Measurements from ENCODE around the gene HECTD4.

The HECTD4 gene

DNA sequence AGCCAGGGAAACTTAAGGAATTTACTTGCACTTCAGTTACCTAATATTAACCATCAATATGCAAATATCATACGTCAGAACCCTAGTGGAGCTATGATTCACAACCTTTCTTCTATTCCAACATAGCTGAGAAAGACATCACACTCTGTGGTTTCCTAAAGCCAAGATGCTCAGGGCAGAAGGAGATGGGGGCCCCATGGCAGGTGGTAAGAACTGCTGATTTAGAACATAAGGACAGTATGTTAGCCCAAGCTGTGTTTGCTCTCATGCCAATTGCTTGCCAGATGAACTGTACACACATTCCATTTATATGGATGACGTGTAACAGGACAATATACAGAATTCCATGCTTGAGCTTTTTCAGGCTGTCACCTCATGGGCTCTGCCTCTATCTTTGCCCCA is 34.6 kb downstream of the HECTD4 start:
- Histone ChIP-seq H4K20me1 (ENCODE audit: insufficient read depth, low read length) (no peaks in the 10 kb centered on the region), H3K27ac (ENCODE audit: low read depth, low read length, poor library complexity, severe bottlenecking) (no peak overlapping the region), H3K4me3 (ENCODE audit: low read depth, low read length, poor library complexity, severe bottlenecking) (no peak overlapping the region), H3K9me3 (ENCODE audit: low read length) (no peaks in the 10 kb centered on the region), H3K9me2 (ENCODE audit: low read depth, low read length) (no peaks in the 10 kb centered on the region), H3K36me3 (ENCODE audit: insufficient read depth, low read length) (no peaks in the 10 kb centered on the region), H3K79me2 (ENCODE audit: insufficient read depth, low read length) (peaks cover 51% of the 10 kb centered on the region), H3K27me3 (ENCODE audit: insufficient read depth, low read length) (no peaks in the 10 kb centered on the region), H3F3A (ENCODE audit: insufficient read depth, low read length) (no peaks in the 10 kb centered on the region), H3K9ac (ENCODE audit: low read length) (no peak overlapping the region), H2AFZ (ENCODE audit: low read length) (no peak overlapping the region), H3K4me2 (ENCODE audit: low read length) (no peak overlapping the region), H3K4me1 (ENCODE audit: insufficient read depth, low read length, severe bottlenecking) (peaks cover 22% of the 10 kb centered on the region)
- no peak for TF ChIP-seq EZH2 (IDR thresholded peaks at IDR 0.05; ENCODE audit: borderline replicate concordance, low read length)
- TF ChIP-seq, protein P1, sequence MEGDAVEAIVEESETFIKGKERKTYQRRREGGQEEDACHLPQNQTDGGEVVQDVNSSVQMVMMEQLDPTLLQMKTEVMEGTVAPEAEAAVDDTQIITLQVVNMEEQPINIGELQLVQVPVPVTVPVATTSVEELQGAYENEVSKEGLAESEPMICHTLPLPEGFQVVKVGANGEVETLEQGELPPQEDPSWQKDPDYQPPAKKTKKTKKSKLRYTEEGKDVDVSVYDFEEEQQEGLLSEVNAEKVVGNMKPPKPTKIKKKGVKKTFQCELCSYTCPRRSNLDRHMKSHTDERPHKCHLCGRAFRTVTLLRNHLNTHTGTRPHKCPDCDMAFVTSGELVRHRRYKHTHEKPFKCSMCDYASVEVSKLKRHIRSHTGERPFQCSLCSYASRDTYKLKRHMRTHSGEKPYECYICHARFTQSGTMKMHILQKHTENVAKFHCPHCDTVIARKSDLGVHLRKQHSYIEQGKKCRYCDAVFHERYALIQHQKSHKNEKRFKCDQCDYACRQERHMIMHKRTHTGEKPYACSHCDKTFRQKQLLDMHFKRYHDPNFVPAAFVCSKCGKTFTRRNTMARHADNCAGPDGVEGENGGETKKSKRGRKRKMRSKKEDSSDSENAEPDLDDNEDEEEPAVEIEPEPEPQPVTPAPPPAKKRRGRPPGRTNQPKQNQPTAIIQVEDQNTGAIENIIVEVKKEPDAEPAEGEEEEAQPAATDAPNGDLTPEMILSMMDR (IDR thresholded peaks at IDR 0.05; ENCODE audit: low read length) = no peak

DNA sequence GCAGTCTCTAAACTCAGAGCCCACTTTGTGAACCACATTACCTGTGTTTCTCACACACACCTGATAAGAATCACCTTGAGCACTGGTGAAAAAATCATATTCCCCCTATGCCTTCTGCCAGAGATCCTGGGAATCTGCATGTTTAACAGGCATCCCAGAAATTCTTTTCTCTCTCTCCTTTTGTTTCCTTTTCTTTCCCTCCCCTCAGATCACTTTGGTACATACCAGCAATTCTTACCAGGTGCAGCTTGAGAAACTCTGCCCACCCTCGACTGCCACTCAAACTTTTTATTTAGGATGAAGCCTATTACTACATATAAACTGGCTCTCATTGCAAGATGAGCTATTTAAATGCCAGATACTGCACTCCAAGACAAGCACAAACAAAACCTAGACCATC is 36.0 kb downstream of the HECTD4 start:
- Histone ChIP-seq H3K4me2 (ENCODE audit: low read length) (no peak overlapping the region), H3K79me2 (ENCODE audit: insufficient read depth, low read length) (peaks cover 57% of the 10 kb centered on the region)

DNA sequence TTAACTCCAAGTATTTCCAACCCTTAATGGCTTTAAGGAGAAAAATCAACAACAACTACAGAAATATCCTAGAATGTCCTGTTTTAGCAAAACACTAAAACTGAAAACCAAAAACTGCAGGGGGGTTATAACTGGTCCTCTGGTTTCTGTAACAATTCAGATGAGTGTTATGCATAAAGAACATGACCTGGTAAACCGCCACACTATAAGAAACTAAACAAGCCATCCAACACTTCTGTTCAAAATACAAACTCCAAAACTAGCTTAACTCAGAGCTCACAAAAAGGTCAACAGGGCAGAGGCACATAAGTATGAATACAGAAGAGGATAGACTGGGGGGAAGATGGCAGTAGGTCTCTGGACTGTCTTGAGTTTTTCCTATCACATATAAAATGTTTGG is 38.0 kb downstream of the HECTD4 start:
- H3K27me3 ChIP-seq (ENCODE audit: insufficient read depth, low read length) = no peaks in the 10 kb centered on the region
- no peaks in the 10 kb centered on the region for H3K36me3 ChIP-seq (ENCODE audit: insufficient read depth, low read length)
- H3K4me2 ChIP-seq (ENCODE audit: low read length) = no peak overlapping the region
- no peak overlapping the region for H3K27ac ChIP-seq (ENCODE audit: low read depth, low read length, poor library complexity, severe bottlenecking)
- H3K9me3 ChIP-seq (ENCODE audit: low read length) = no peaks in the 10 kb centered on the region
- no peak overlapping the region for H3K9ac ChIP-seq (ENCODE audit: low read length)
- H3K4me3 ChIP-seq (ENCODE audit: low read depth, low read length, poor library complexity, severe bottlenecking) = no peak overlapping the region
- no peaks in the 10 kb centered on the region for H3K9me2 ChIP-seq (ENCODE audit: low read depth, low read length)
- TF ChIP-seq EZH2 (IDR thresholded peaks at IDR 0.05; ENCODE audit: borderline replicate concordance, low read length) = no peak
- TF ChIP-seq, protein P1 (IDR thresholded peaks at IDR 0.05; ENCODE audit: low read length) = no peak
- no peaks in the 10 kb centered on the region for H3F3A ChIP-seq (ENCODE audit: insufficient read depth, low read length)
- H3K79me2 ChIP-seq (ENCODE audit: insufficient read depth, low read length) = peaks cover 58% of the 10 kb centered on the region
- no peak overlapping the region for H2AFZ ChIP-seq (ENCODE audit: low read length)
- peaks cover 24% of the 10 kb centered on the region for H3K4me1 ChIP-seq (ENCODE audit: insufficient read depth, low read length, severe bottlenecking)
- no peaks in the 10 kb centered on the region for H4K20me1 ChIP-seq (ENCODE audit: insufficient read depth, low read length)

More for the DNA sequence above, 36.0 kb downstream of the HECTD4 start:
- Histone ChIP-seq H3K9me2 (ENCODE audit: low read depth, low read length) (no peaks in the 10 kb centered on the region), H3K36me3 (ENCODE audit: insufficient read depth, low read length) (no peaks in the 10 kb centered on the region), H3K4me3 (ENCODE audit: low read depth, low read length, poor library complexity, severe bottlenecking) (no peak overlapping the region), H3K4me1 (ENCODE audit: insufficient read depth, low read length, severe bottlenecking) (peaks cover 24% of the 10 kb centered on the region), H3K27ac (ENCODE audit: low read depth, low read length, poor library complexity, severe bottlenecking) (no peak overlapping the region), H3K9me3 (ENCODE audit: low read length) (no peaks in the 10 kb centered on the region), H3K9ac (ENCODE audit: low read length) (no peak overlapping the region), H3F3A (ENCODE audit: insufficient read depth, low read length) (no peaks in the 10 kb centered on the region), H4K20me1 (ENCODE audit: insufficient read depth, low read length) (no peaks in the 10 kb centered on the region), H3K27me3 (ENCODE audit: insufficient read depth, low read length) (no peaks in the 10 kb centered on the region), H2AFZ (ENCODE audit: low read length) (no peak overlapping the region)
- TF ChIP-seq, protein P1 (IDR thresholded peaks at IDR 0.05; ENCODE audit: low read length) = no peak
- no peak for TF ChIP-seq EZH2 (IDR thresholded peaks at IDR 0.05; ENCODE audit: borderline replicate concordance, low read length)
